HUES64 (cell line): ENCODE results near the gene IL9.
"Not testable (repeated sequence)": the region's sequence is repeated elsewhere in the genome, so short reads cannot be mapped to it uniquely, and the experiment has no call there.

Source experiments
- H3K27ac ChIP-seq: 2 replicates; pipeline ENCODE4 v1.7.0; 2013; ENCODE audit warnings: low read depth, low read length, inconsistent platforms
- H3K27me3 ChIP-seq: 2 replicates; pipeline ENCODE4 v1.6.1; 2013; ENCODE audit warnings: mild to moderate bottlenecking, low read length; ENCODE audit not compliant: insufficient read depth
- H3K36me3 ChIP-seq: 2 replicates; pipeline ENCODE4 v1.6.1; 2013; ENCODE audit warnings: mild to moderate bottlenecking, low read length; ENCODE audit not compliant: insufficient read depth
- H3K4me1 ChIP-seq: 2 replicates; pipeline ENCODE4 v1.6.1; 2013; ENCODE audit warnings: mild to moderate bottlenecking, low read length, moderate library complexity; ENCODE audit not compliant: insufficient read depth
- H3K4me3 ChIP-seq: 2 replicates; pipeline ENCODE4 v1.5.1; 2013; ENCODE audit warnings: mild to moderate bottlenecking, low read length, moderate library complexity
- H3K9ac ChIP-seq: 2 replicates; pipeline ENCODE4 v1.6.1; 2013; ENCODE audit warnings: mild to moderate bottlenecking, low read depth, low read length
- H3K9me3 ChIP-seq: 2 replicates; pipeline ENCODE4 v1.6.1; 2013; ENCODE audit warnings: low read depth, low read length; ENCODE audit not compliant: insufficient read depth
- WGBS: fragments of 150-250, 120-280 bp; methylation state at CpG from one replicate; pipeline ENCODE4 v1.1.7; 2013; ENCODE audit warnings: missing lambda C conversion rate; 5-methylcytosine and 5-hydroxymethylcytosine counted together

Gene IL9

DNA sequence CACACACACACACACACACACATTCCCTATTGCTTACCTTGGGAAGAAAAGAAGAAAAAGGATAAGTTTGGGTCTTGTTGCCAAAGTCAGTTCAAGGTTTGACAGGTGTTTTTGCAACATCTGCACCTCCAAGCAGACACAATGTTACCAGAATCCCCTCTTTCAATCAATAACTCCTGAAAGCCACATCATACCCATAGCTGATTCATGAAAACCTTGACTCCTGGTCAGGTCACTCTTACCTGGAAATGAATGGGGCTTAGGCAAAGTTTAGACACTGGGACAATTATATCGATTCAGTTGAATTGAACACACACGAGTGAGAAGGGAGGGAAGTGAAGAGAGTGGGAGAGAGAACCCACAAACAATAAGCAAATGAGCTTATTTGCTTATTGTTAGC lies 27.0 kb downstream of the IL9 start:
- Histone ChIP-seq H3K27me3 (0 out of 2 replicates have a peak, but pooled peaks cover 5% of the 10 kb centered on the region), H3K27ac (no peak overlapping the region), H3K36me3 (no peaks in the 10 kb centered on the region), H3K4me1 (no peaks in the 10 kb centered on the region), H3K9ac (no peak overlapping the region), H3K9me3 (no peaks in the 10 kb centered on the region), H3K4me3 (no peak overlapping the region)
- WGBS = 68% methylated on average over 2 of the region's 2 CpGs

DNA sequence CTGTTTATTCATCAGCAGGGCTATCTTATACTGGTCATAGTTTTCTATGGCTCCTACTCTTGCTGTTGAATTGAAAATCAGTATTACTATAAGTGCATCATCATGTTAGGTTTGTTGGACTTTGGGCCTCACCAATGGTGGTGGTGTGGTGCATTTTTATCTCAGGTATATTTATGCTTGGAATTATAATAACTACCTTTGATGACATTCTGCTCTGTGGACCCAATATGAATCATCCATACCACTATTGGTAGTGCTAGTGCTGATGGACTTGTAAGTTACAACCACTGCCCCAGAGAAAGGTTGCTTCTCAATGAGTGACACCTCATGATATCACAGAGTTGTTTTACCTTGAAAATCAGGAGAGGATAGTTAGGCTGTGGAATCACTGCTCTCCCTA lies 28.0 kb downstream of the IL9 start:
- Histone ChIP-seq H3K9me3 (no peaks in the 10 kb centered on the region), H3K27ac (no peak overlapping the region), H3K4me3 (no peak overlapping the region), H3K36me3 (no peaks in the 10 kb centered on the region), H3K4me1 (no peaks in the 10 kb centered on the region), H3K9ac (no peak overlapping the region), H3K27me3 (0 out of 2 replicates have a peak, but pooled peaks cover 5% of the 10 kb centered on the region)

GRCh38 chr5:135866016-135866415 lies 29.6 kb downstream of the IL9 start:
- no peak overlapping the region for H3K4me3 ChIP-seq
- 0 out of 2 replicates have a peak, but pooled peaks cover 5% of the 10 kb centered on the region for H3K27me3 ChIP-seq
- H3K4me1 ChIP-seq = no peaks in the 10 kb centered on the region
- H3K36me3 ChIP-seq = no peaks in the 10 kb centered on the region
- H3K27ac ChIP-seq = no peak overlapping the region
- no peak overlapping the region for H3K9ac ChIP-seq
- whole genome bisulfite sequencing = 95% methylated on average over 2 of the region's 2 CpGs
- H3K9me3 ChIP-seq = no peaks in the 10 kb centered on the region

DNA sequence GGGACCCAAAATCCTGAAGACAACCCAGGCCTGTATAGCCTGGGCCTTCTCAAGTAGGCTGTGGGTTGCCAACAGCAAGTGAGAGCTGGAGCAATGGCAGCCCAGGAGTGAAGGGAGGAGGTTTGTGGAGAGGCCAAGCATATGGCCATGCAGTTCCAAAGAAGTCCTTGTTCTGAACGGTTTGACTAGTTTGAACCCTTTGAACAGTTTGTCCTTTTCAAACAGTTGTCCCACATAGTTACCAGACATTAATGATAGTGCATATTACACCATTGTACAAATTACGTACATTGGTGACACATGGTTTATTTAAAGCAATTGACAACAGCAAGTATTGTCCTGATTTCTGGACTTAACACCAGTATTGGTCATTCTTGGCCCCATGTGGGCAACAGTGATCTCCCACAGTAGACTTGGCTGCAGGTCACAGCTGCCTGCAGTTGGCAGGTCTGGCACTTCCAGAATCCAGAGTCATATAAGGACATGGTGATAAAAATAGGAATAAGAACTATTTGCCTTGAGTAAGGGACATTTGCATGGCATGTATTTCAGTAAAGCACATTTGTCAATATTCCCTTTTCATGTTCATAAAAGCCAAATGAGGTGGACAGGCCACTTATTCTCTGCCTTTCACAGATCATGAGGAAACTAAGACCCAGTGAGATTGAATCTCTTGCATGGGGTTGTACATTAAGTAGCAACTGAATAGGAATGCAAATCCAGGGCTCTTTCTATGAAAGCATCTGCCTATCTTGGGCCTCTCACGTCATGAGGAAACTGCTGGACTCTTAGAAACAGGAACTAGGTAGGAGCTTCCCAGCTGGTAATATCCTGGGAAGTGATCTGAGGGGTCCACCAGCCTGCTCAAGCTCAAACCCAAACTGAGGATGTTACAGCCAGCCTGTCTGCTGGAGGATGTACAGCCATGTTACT lies 30.9 kb downstream of the IL9 start:
- Histone ChIP-seq H3K27me3 (0 out of 2 replicates have a peak, but pooled peaks cover 5% of the 10 kb centered on the region), H3K4me1 (no peaks in the 10 kb centered on the region), H3K9me3 (no peaks in the 10 kb centered on the region), H3K36me3 (no peaks in the 10 kb centered on the region), H3K27ac (no peak overlapping the region), H3K9ac (no peak overlapping the region), H3K4me3 (no peak overlapping the region)
- WGBS = 92% methylated on average over 3 of the region's 3 CpGs

DNA sequence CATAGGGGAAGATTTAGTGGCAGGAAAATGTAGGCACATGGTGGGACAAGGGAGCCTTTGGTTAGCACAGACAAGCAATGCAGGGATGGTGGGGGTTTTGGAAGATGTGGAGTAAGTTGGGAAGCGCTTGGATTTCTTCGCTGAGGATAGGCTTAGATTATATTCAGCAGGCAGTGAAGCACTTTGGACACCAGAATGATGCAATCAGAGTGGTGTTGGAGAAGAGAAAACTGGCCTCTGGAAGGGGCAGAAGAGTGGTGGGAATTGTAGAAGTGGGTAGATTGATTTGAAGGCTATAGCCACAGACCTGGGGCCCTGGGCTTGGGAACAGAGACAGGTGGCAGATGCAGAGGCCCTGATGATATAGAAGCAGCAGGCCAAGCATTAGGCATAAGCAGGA lies 32.9 kb downstream of the IL9 start:
- no peak overlapping the region for H3K9ac ChIP-seq
- H3K4me3 ChIP-seq = no peak overlapping the region
- no peaks in the 10 kb centered on the region for H3K4me1 ChIP-seq
- H3K36me3 ChIP-seq = no peaks in the 10 kb centered on the region
- no peaks in the 10 kb centered on the region for H3K9me3 ChIP-seq
- 94% methylated on average over 2 of the region's 2 CpGs for WGBS
- H3K27me3 ChIP-seq = no peaks in the 10 kb centered on the region
- H3K27ac ChIP-seq = no peak overlapping the region

DNA sequence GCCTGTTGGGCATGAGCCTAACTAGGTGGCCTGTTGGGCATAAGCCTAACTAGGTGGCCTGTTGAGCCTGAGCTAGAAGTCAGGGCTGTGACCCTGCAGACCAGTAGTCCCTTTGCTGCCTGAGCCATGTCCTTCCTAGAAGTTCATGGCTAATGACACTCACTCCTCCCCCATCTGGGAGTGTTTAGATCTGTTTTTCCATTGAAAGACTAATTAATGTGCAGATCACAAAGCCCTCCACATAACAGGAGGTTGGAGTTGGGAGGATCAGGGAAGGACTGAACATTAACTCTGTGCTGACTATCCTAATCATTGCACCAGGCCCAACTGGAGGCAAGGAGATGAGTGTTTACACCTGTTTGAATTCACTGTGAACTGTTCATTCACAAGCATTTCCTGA lies 33.6 kb downstream of the IL9 start:
- Histone ChIP-seq H3K4me3 (no peak overlapping the region), H3K4me1 (no peaks in the 10 kb centered on the region), H3K27me3 (no peaks in the 10 kb centered on the region), H3K9me3 (no peaks in the 10 kb centered on the region), H3K9ac (no peak overlapping the region), H3K36me3 (no peaks in the 10 kb centered on the region), H3K27ac (no peak overlapping the region)

- no peaks in the 10 kb centered on the region for H3K27me3 ChIP-seq
- H3K4me1 ChIP-seq = no peaks in the 10 kb centered on the region
- no peak overlapping the region for H3K9ac ChIP-seq
- no peaks in the 10 kb centered on the region for H3K9me3 ChIP-seq
- no peaks in the 10 kb centered on the region for H3K36me3 ChIP-seq
- no peak overlapping the region for H3K27ac ChIP-seq
- no CpG with 5 or more reads among the region's 1 CpG for WGBS
- no peak overlapping the region for H3K4me3 ChIP-seq
These were observed 34.0 kb downstream of the IL9 start for GRCh38 chr5:135861641-135862040.

- Histone ChIP-seq H3K36me3 (no peaks in the 10 kb centered on the region), H3K27ac (no peak overlapping the region), H3K9me3 (no peaks in the 10 kb centered on the region), H3K27me3 (no peaks in the 10 kb centered on the region), H3K9ac (no peak overlapping the region), H3K4me1 (no peaks in the 10 kb centered on the region), H3K4me3 (no peak overlapping the region)
- WGBS = 75% methylated on average over 1 of the region's 1 CpG
These were observed 36.0 kb downstream of the IL9 start for GRCh38 chr5:135859641-135860040.

GRCh38 chr5:135859186-135859585 lies 36.5 kb downstream of the IL9 start:
- H3K4me1 ChIP-seq, H3K9me3 ChIP-seq, H3K4me3 ChIP-seq, H3K27ac ChIP-seq, H3K36me3 ChIP-seq, H3K9ac ChIP-seq, H3K27me3 ChIP-seq: not testable (repeated sequence)
- 82% methylated on average over 3 of the region's 3 CpGs for WGBS

GRCh38 chr5:135857630-135858311 lies 37.9 kb downstream of the IL9 start:
- no peak overlapping the region for H3K27ac ChIP-seq
- H3K4me1 ChIP-seq = no peaks in the 10 kb centered on the region
- H3K9me3 ChIP-seq = no peaks in the 10 kb centered on the region
- H3K4me3 ChIP-seq = no peak overlapping the region
- no peaks in the 10 kb centered on the region for H3K27me3 ChIP-seq
- 94% methylated on average over 2 of the region's 2 CpGs for WGBS
- H3K9ac ChIP-seq = no peak overlapping the region
- H3K36me3 ChIP-seq = no peaks in the 10 kb centered on the region

DNA sequence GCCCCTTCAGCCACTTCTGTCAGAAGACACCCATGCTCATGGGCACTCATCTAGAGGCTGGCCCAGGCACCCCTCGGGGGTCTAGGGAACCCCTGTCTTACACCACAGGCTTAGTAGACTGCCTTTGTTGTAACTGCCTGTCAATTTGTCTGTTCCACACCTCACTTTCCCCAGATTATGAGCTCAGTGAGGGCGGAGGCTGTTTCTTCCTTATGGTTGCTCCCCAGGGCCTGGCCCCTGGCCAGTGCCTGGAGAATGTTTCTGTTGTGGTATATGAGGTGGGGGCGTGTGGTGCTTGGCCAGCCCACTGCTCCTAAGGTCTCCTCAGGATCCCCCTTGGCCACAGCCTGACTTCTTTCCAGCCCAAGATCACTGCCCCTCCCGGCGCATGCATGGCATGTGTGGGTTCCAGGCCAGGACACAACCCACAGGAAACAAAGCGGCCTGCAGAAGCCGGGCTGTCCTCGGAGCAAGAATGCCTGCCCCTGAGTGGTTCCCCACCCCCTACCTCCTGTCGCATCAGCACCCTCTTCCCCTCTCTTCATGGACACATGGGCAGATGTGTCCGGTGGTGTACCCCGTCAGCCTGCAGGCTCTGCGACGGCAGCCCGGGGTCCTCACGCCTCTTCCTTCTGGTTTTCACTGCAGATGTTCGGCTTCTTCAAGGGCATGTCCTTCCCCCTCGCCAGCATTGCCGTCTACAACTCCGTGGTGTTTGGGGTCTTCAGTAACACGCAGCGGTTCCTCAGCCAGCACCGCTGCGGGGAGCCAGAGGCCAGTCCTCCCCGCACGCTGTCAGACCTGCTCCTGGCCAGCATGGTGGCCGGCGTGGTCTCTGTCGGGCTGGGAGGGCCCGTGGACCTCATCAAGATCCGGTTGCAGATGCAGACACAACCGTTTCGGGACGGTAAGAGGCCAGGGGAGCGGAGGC lies 43.5 kb downstream of the IL9 start:
- Histone ChIP-seq H3K9ac (no peak overlapping the region), H3K36me3 (no peaks in the 10 kb centered on the region), H3K27ac (no peak overlapping the region), H3K4me1 (no peaks in the 10 kb centered on the region), H3K4me3 (no peak overlapping the region), H3K27me3 (no peaks in the 10 kb centered on the region), H3K9me3 (no peaks in the 10 kb centered on the region)
- 94% methylated on average over 34 of the region's 34 CpGs for WGBS
